GM10847 (cell line): ENCODE data around the gene INKA2.

Experiments
- POLR2A ChIP-seq: IDR thresholded peaks from 2 replicates; pipeline ENCODE4 v1.6.1; 2011; ENCODE audit not compliant: insufficient read length; ENCODE audit errors: extremely low read depth

The INKA2 gene

GRCh38 chr1:111702504-111703050, 36.6 kb downstream of the INKA2 start:
- TF ChIP-seq POLR2A, result no peak

- no peak for TF ChIP-seq POLR2A
These were observed 39.9 kb downstream of the INKA2 start for GRCh38 chr1:111699268-111699667.

GRCh38 chr1:111696330-111696729, 42.9 kb downstream of the INKA2 start:
- TF ChIP-seq POLR2A, result no peak

GRCh38 chr1:111695801-111696200, 43.4 kb downstream of the INKA2 start:
- no peak for TF ChIP-seq POLR2A

- TF ChIP-seq POLR2A, result no peak
These were observed 47.3 kb downstream of the INKA2 start for GRCh38 chr1:111691886-111692285.

- TF ChIP-seq POLR2A, result no peak
These were observed 48.9 kb downstream of the INKA2 start for GRCh38 chr1:111690306-111690617.
